ENCODE measurements around the gene GALNT13. TPM values are rescaled to one million over a fixed set of nuclear protein-coding genes. Genes with fewer than 3 reads are reported as not detected.

GALNT13 gene
- total RNA-seq, 3 donors from 2014 or later, result 0.33 to 17.3 (median 0.44) TPM

GRCh38 chr2:154092571-154092970 is 220.8 kb downstream of the GALNT13 start:
- DNase-seq (ENCODE audit: low spot score in 2 of 2), result no peak
- intact Hi-C loops (cut with DNase I; ENCODE audit: low total_unique reads), result no loop called here
- Histone ChIP-seq H3K4me3 (no peak overlapping the region), H3K4me1 (no peaks in the 10 kb centered on the region), H3K36me3 (peaks cover 5% of the 10 kb centered on the region), H3K27ac (no peak overlapping the region), H3K9me3 (no peaks in the 10 kb centered on the region), H3K27me3 (no peaks in the 10 kb centered on the region)
- no peak for TF ChIP-seq POLR2A (IDR thresholded peaks at IDR 0.05)
- TF ChIP-seq CTCF (IDR thresholded peaks at IDR 0.05), result no peak
- no peak for TF ChIP-seq POLR2AphosphoS5 (IDR thresholded peaks at IDR 0.05)

- Histone ChIP-seq H3K4me1 (no peaks in the 10 kb centered on the region), H3K4me3 (no peak overlapping the region), H3K36me3 (peaks cover 5% of the 10 kb centered on the region), H3K27ac (no peak overlapping the region), H3K27me3 (no peaks in the 10 kb centered on the region), H3K9me3 (no peaks in the 10 kb centered on the region)
- intact Hi-C loops (cut with DNase I; ENCODE audit: low total_unique reads), result no loop called here
- DNase-seq (ENCODE audit: low spot score in 2 of 2), result no peak
- TF ChIP-seq POLR2A (IDR thresholded peaks at IDR 0.05), result no peak
- TF ChIP-seq POLR2AphosphoS5 (IDR thresholded peaks at IDR 0.05), result no peak
- no peak for TF ChIP-seq CTCF (IDR thresholded peaks at IDR 0.05)
Measured at GRCh38 chr2:154093856-154094255, 222.1 kb downstream of the GALNT13 start.

GRCh38 chr2:154097833-154098398 is 226.2 kb downstream of the GALNT13 start:
- Histone ChIP-seq H3K4me3 (no peak overlapping the region), H3K4me1 (no peaks in the 10 kb centered on the region), H3K36me3 (no peaks in the 10 kb centered on the region), H3K9me3 (peaks cover 0 to 6% of the 10 kb centered on the region in 2 donors), H3K27me3 (no peaks in the 10 kb centered on the region), H3K27ac (no peak overlapping the region)
- intact Hi-C loops (cut with DNase I; ENCODE audit: low total_unique reads), result no loop called here
- no peak for DNase-seq (ENCODE audit: low spot score in 2 of 2)
- TF ChIP-seq CTCF (IDR thresholded peaks at IDR 0.05) (no peak), POLR2A (IDR thresholded peaks at IDR 0.05) (no peak), POLR2AphosphoS5 (IDR thresholded peaks at IDR 0.05) (no peak)

GRCh38 chr2:154120706-154121105 is 249.0 kb downstream of the GALNT13 start:
- intact Hi-C loops (cut with DNase I; ENCODE audit: low total_unique reads), result no loop called here
- H3K27me3 ChIP-seq, result no peaks in the 10 kb centered on the region
- H3K27ac ChIP-seq, result no peak overlapping the region
- TF ChIP-seq POLR2A (IDR thresholded peaks at IDR 0.05), result no peak
- TF ChIP-seq CTCF (IDR thresholded peaks at IDR 0.05), result no peak
- TF ChIP-seq POLR2AphosphoS5 (IDR thresholded peaks at IDR 0.05), result no peak
- no peaks in the 10 kb centered on the region for H3K4me1 ChIP-seq
- H3K36me3 ChIP-seq, result no peaks in the 10 kb centered on the region
- no peak overlapping the region for H3K4me3 ChIP-seq
- no peak for DNase-seq (ENCODE audit: low spot score in 2 of 2)
- peaks cover 5 to 25% of the 10 kb centered on the region in 2 donors for H3K9me3 ChIP-seq

GRCh38 chr2:154125891-154126290 is 254.2 kb downstream of the GALNT13 start:
- Histone ChIP-seq H3K27ac (no peak overlapping the region), H3K4me1 (no peaks in the 10 kb centered on the region), H3K27me3 (no peaks in the 10 kb centered on the region), H3K4me3 (no peak overlapping the region), H3K36me3 (no peaks in the 10 kb centered on the region), H3K9me3 (no peaks in the 10 kb centered on the region)
- TF ChIP-seq CTCF (IDR thresholded peaks at IDR 0.05) (no peak), POLR2A (IDR thresholded peaks at IDR 0.05) (no peak), POLR2AphosphoS5 (IDR thresholded peaks at IDR 0.05) (no peak)
- intact Hi-C loops (cut with DNase I; ENCODE audit: low total_unique reads), result no loop called here
- DNase-seq (ENCODE audit: low spot score in 2 of 2), result no peak

Measured in breast epithelium (tissue), 4 donors.